Natural killer cell treated with Interleukin-12 subunit alpha and Interleukin-12 subunit beta and Interleukin-15 and Interleukin-18, amount 100 ng/mL, for 72 hours (primary cell): Measurements from ENCODE around the gene LPAR6. TPM values are rescaled to one million over a fixed set of nuclear protein-coding genes. Genes with fewer than 3 reads are reported as not detected.
"Not testable (repeated sequence)": the region's sequence is repeated elsewhere in the genome, so short reads cannot be mapped to it uniquely, and the experiment has no call there.

Source experiments
- ATAC-seq, 2 donors: fragments of 150-1000 bp; cut with Tn5 transposase in 1 of 2; sonication (Bioruptor Pico), chemical (Tn5 transposase) in 1 of 2; 2 replicates each; pipeline ENCODE4 v1.10.0; 2021
- DNase-seq: peaks from one replicate; pipeline ENCODE4 v3.0.0; 2022; ENCODE audit warnings: low spot score
- H3K27ac Mint-ChIP-seq, 2 donors: 1 replicate in 1 of 2; 2 replicates in 1 of 2; pipeline ENCODE4 v1.8.0; 2022; ENCODE audit warnings: mixed read lengths in 2 of 2, mild to moderate bottlenecking in 1 of 2, moderate library complexity in 1 of 2
- H3K27me3 Mint-ChIP-seq, 2 donors: 1 replicate in 1 of 2; 2 replicates in 1 of 2; pipeline ENCODE4 v1.8.0; 2022; ENCODE audit warnings: mixed read lengths in 2 of 2
- H3K36me3 Mint-ChIP-seq: one replicate; pipeline ENCODE4 v1.8.0; 2022; ENCODE audit warnings: mixed read lengths
- H3K4me1 Mint-ChIP-seq, 2 donors: 1 replicate in 1 of 2; 2 replicates in 1 of 2; pipeline ENCODE4 v1.8.0; 2022; ENCODE audit warnings: low read depth in 2 of 2, mixed read lengths in 2 of 2, mild to moderate bottlenecking in 1 of 2
- H3K4me3 Mint-ChIP-seq: one replicate; pipeline ENCODE4 v1.8.0; 2022; ENCODE audit warnings: mixed read lengths
- H3K9me3 Mint-ChIP-seq: 2 replicates; pipeline ENCODE4 v1.8.0; 2022; ENCODE audit warnings: mixed read lengths
- total RNA-seq, 2 donors: library from RNA; stranded (reverse); gene quantifications; one replicate each; pipeline ENCODE4 v1.2.3, GENCODE V29; 2022

Gene LPAR6
- total RNA-seq, result 10 to 100 TPM; 16.5 to 26.5 TPM

- Mint-ChIP-seq H3K4me1 (peaks cover 26 to 40% of the 10 kb centered on the region in 2 donors), H3K27ac (peak within 1 kb of the TSS; percentile 96 to 97), H3K9me3 (peaks cover 5% of the 10 kb centered on the region), H3K36me3 (peaks cover 31% of the 10 kb centered on the region), H3K4me3 (peak within 1 kb of the TSS; percentile 99), H3K27me3 (no peaks in the 10 kb centered on the region)
- DNase-seq, result no peak
- ATAC-seq, result peak; percentile 49 to 66
Observed at GRCh38 chr13:48412881-48413351, at the start of gene LPAR6. Gene LPAR6, minus strand, starts transcription at chr13:48413113. Its CDS starts 690 bp downstream, at chr13:48412423.

- Mint-ChIP-seq H3K4me1 (peaks cover 9 to 12% of the 10 kb centered on the region in 2 donors), H3K27me3 (no peaks in the 10 kb centered on the region), H3K36me3 (peaks cover 16% of the 10 kb centered on the region), H3K4me3 (no peak overlapping the region), H3K9me3 (peaks cover 3% of the 10 kb centered on the region), H3K27ac (no peak overlapping the region)
- no peak for DNase-seq
- peak in 1 of 2 donors; percentile 20 for ATAC-seq
Observed at GRCh38 chr13:48457578-48458242, 44.8 kb upstream of the LPAR6 start.

- H3K9me3 Mint-ChIP-seq, result peaks cover 3% of the 10 kb centered on the region
- no peak for DNase-seq
- ATAC-seq, result no peak
- peaks cover 9 to 12% of the 10 kb centered on the region in 2 donors for H3K4me1 Mint-ChIP-seq
- no peak overlapping the region for H3K27ac Mint-ChIP-seq
- H3K36me3 Mint-ChIP-seq, result peaks cover 28% of the 10 kb centered on the region
- no peak overlapping the region for H3K4me3 Mint-ChIP-seq
- no peaks in the 10 kb centered on the region for H3K27me3 Mint-ChIP-seq
Observed at GRCh38 chr13:48456546-48456945, 43.6 kb upstream of the LPAR6 start.

- DNase-seq, H3K4me3 Mint-ChIP-seq, H3K27me3 Mint-ChIP-seq, ATAC-seq, H3K27ac Mint-ChIP-seq: not testable (repeated sequence)
- Mint-ChIP-seq H3K9me3 (peaks cover 13% of the 10 kb centered on the region), H3K36me3 (peaks cover 41% of the 10 kb centered on the region), H3K4me1 (peaks cover 24 to 40% of the 10 kb centered on the region in 2 donors)
Observed at GRCh38 chr13:48451196-48451595, 38.3 kb upstream of the LPAR6 start.

- no peaks in the 10 kb centered on the region for H3K27me3 Mint-ChIP-seq
- H3K36me3 Mint-ChIP-seq, result peaks cover 39% of the 10 kb centered on the region
- DNase-seq (no peak), ATAC-seq (peak in 1 of 2 donors; percentile 6)
- peak overlapping the region; percentile 75 to 77 for H3K27ac Mint-ChIP-seq
- peak overlapping the region; percentile 65 for H3K4me3 Mint-ChIP-seq
- H3K9me3 Mint-ChIP-seq, result peaks cover 13% of the 10 kb centered on the region
- H3K4me1 Mint-ChIP-seq, result peaks cover 21 to 37% of the 10 kb centered on the region in 2 donors
Observed at GRCh38 chr13:48449656-48450055, 36.7 kb upstream of the LPAR6 start.

GRCh38 chr13:48448959-48449614 is 36.2 kb upstream of the LPAR6 start:
- H3K27me3 Mint-ChIP-seq, result no peaks in the 10 kb centered on the region
- H3K27ac Mint-ChIP-seq, result peak overlapping the region; percentile 75 to 77
- H3K4me3 Mint-ChIP-seq, result peak overlapping the region; percentile 65
- peaks cover 11% of the 10 kb centered on the region for H3K9me3 Mint-ChIP-seq
- DNase-seq, result no peak
- peak in 1 of 2 donors; percentile 43 for ATAC-seq
- H3K36me3 Mint-ChIP-seq, result peaks cover 35% of the 10 kb centered on the region
- H3K4me1 Mint-ChIP-seq, result peaks cover 18 to 34% of the 10 kb centered on the region in 2 donors

GRCh38 chr13:48448285-48448958 is 35.5 kb upstream of the LPAR6 start:
- peaks cover 16 to 32% of the 10 kb centered on the region in 2 donors for H3K4me1 Mint-ChIP-seq
- peak in 1 of 2 donors; percentile 27 for ATAC-seq
- peak overlapping the region; percentile 75 to 77 for H3K27ac Mint-ChIP-seq
- peaks cover 31% of the 10 kb centered on the region for H3K36me3 Mint-ChIP-seq
- H3K27me3 Mint-ChIP-seq, result no peaks in the 10 kb centered on the region
- peaks cover 11% of the 10 kb centered on the region for H3K9me3 Mint-ChIP-seq
- DNase-seq, result no peak
- peak overlapping the region; percentile 65 for H3K4me3 Mint-ChIP-seq

GRCh38 chr13:48446464-48446863 is 33.6 kb upstream of the LPAR6 start:
- peaks cover 11% of the 10 kb centered on the region for H3K9me3 Mint-ChIP-seq

GRCh38 chr13:48443442-48444208 is 30.7 kb upstream of the LPAR6 start:
- Mint-ChIP-seq H3K36me3 (no peaks in the 10 kb centered on the region), H3K27ac (peak overlapping the region; percentile 41 to 72), H3K4me3 (peak overlapping the region; percentile 8), H3K9me3 (no peaks in the 10 kb centered on the region), H3K27me3 (no peaks in the 10 kb centered on the region), H3K4me1 (peaks cover 5 to 7% of the 10 kb centered on the region in 2 donors)
- ATAC-seq, result no peak
- DNase-seq, result no peak

More at GRCh38 chr13:48446464-48446863, 33.6 kb upstream of the LPAR6 start:
- Mint-ChIP-seq H3K27ac (no peak overlapping the region), H3K27me3 (no peaks in the 10 kb centered on the region), H3K4me3 (no peak overlapping the region), H3K4me1 (peaks cover 15 to 28% of the 10 kb centered on the region in 2 donors), H3K36me3 (peaks cover 12% of the 10 kb centered on the region)
- no peak for DNase-seq
- ATAC-seq, result no peak

GRCh38 chr13:48437371-48437770 is 24.5 kb upstream of the LPAR6 start:
- H3K9me3 Mint-ChIP-seq, result no peaks in the 10 kb centered on the region
- H3K27me3 Mint-ChIP-seq, result no peaks in the 10 kb centered on the region
- ATAC-seq, result no peak
- H3K36me3 Mint-ChIP-seq, result peaks cover 9% of the 10 kb centered on the region
- H3K4me3 Mint-ChIP-seq, result no peak overlapping the region
- no peak for DNase-seq
- H3K4me1 Mint-ChIP-seq, result peaks cover 7 to 9% of the 10 kb centered on the region in 2 donors
- no peak overlapping the region for H3K27ac Mint-ChIP-seq

- ATAC-seq (no peak), DNase-seq (no peak)
- no peak overlapping the region for H3K4me3 Mint-ChIP-seq
- peaks cover 7 to 12% of the 10 kb centered on the region in 2 donors for H3K4me1 Mint-ChIP-seq
- peak overlapping the region in 1 of 2 donors; percentile 51 for H3K27ac Mint-ChIP-seq
- H3K36me3 Mint-ChIP-seq, result peaks cover 9% of the 10 kb centered on the region
- H3K27me3 Mint-ChIP-seq, result no peaks in the 10 kb centered on the region
- H3K9me3 Mint-ChIP-seq, result no peaks in the 10 kb centered on the region
Observed at GRCh38 chr13:48436661-48437288, 23.9 kb upstream of the LPAR6 start.

GRCh38 chr13:48434200-48434599 is 21.3 kb upstream of the LPAR6 start:
- no peak for ATAC-seq
- no peaks in the 10 kb centered on the region for H3K27me3 Mint-ChIP-seq
- no peak overlapping the region for H3K4me3 Mint-ChIP-seq
- H3K36me3 Mint-ChIP-seq, result peaks cover 9% of the 10 kb centered on the region
- H3K4me1 Mint-ChIP-seq, result peaks cover 10 to 19% of the 10 kb centered on the region in 2 donors
- no peaks in the 10 kb centered on the region for H3K9me3 Mint-ChIP-seq
- no peak overlapping the region for H3K27ac Mint-ChIP-seq
- DNase-seq, result no peak
